SK-N-SH treated with all-trans-retinoic acid at 6 μM for 48 hours (cell line): ENCODE results near the gene RTN1.

ENCODE experiments used
- BACH2 ChIP-seq: fragments of 250-450 bp; sonication (Bioruptor Pico); IDR thresholded peaks from 2 replicates; pipeline ENCODE4 v1.9.0; 2021; ENCODE audit warnings: mild to moderate bottlenecking, borderline replicate concordance
- ISL1 ChIP-seq: fragments of 250-450 bp; sonication (Bioruptor Pico); IDR thresholded peaks from 2 replicates; pipeline ENCODE4 v2.1.2; 2022; ENCODE audit warnings: mild to moderate bottlenecking, moderate library complexity
- PPARA ChIP-seq: fragments of 250-450 bp; sonication (Bioruptor Pico); IDR thresholded peaks from 2 replicates; pipeline ENCODE4 v1.5.0; 2020; ENCODE audit warnings: mild to moderate bottlenecking, borderline replicate concordance
- RARB ChIP-seq: fragments of 250-450 bp; sonication (Bioruptor Pico); IDR thresholded peaks from 2 replicates; pipeline ENCODE4 v1.8.0; 2021; ENCODE audit warnings: mild to moderate bottlenecking, moderate library complexity
- ZFP3 ChIP-seq: fragments of 250-450 bp; sonication (Bioruptor Pico); IDR thresholded peaks from 2 replicates; pipeline ENCODE4 v1.5.0; 2020; ENCODE audit warnings: mild to moderate bottlenecking, moderate library complexity
- TF ChIP-seq, protein P1 (sequence below): fragments of 250-450 bp; sonication (Bioruptor Pico); IDR thresholded peaks from 2 replicates; pipeline ENCODE4 v1.8.0; 2020; ENCODE audit warnings: mild to moderate bottlenecking, moderate library complexity, borderline replicate concordance
- TF ChIP-seq, protein P2 (sequence below): fragments of 250-450 bp; sonication (Bioruptor Pico); IDR thresholded peaks from 2 replicates; pipeline ENCODE4 v1.5.1; 2020; ENCODE audit warnings: low read depth, mild to moderate bottlenecking, moderate library complexity

DNA sequence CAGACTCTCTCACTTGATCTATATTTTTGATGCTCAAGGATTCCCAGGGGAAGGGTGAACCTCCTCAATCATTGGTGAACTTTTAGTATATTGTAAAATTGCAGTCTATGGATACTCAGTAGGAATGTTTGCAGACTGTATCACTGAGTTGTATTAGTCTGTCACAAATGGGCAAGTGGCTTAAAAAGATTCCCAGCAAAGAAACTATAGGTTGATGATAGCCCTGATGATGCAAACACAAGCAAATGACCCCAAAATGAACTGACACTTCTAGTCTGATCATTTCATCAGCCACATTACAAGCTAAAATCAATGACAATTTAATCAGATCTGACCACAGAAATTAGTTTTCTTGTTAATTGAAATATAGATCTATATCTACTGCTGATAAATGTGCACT lies 59.5 kb downstream of the RTN1 start:
- TF ChIP-seq RARB (CRISPR knock-in tag), result no peak
- TF ChIP-seq BACH2, result no peak
- no peak for TF ChIP-seq PPARA (CRISPR knock-in tag)
- TF ChIP-seq, protein P1, sequence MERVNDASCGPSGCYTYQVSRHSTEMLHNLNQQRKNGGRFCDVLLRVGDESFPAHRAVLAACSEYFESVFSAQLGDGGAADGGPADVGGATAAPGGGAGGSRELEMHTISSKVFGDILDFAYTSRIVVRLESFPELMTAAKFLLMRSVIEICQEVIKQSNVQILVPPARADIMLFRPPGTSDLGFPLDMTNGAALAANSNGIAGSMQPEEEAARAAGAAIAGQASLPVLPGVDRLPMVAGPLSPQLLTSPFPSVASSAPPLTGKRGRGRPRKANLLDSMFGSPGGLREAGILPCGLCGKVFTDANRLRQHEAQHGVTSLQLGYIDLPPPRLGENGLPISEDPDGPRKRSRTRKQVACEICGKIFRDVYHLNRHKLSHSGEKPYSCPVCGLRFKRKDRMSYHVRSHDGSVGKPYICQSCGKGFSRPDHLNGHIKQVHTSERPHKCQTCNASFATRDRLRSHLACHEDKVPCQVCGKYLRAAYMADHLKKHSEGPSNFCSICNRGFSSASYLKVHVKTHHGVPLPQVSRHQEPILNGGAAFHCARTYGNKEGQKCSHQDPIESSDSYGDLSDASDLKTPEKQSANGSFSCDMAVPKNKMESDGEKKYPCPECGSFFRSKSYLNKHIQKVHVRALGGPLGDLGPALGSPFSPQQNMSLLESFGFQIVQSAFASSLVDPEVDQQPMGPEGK (CRISPR knock-in tag), result no peak
- no peak for TF ChIP-seq ZFP3 (CRISPR knock-in tag)
- TF ChIP-seq, protein P2, sequence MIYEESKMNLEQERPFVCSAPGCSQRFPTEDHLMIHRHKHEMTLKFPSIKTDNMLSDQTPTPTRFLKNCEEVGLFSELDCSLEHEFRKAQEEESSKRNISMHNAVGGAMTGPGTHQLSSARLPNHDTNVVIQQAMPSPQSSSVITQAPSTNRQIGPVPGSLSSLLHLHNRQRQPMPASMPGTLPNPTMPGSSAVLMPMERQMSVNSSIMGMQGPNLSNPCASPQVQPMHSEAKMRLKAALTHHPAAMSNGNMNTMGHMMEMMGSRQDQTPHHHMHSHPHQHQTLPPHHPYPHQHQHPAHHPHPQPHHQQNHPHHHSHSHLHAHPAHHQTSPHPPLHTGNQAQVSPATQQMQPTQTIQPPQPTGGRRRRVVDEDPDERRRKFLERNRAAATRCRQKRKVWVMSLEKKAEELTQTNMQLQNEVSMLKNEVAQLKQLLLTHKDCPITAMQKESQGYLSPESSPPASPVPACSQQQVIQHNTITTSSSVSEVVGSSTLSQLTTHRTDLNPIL (CRISPR knock-in tag), result no peak
- TF ChIP-seq ISL1 (CRISPR knock-in tag), result no peak
